Fibroblast of lung (primary cell): Measurements from ENCODE around the gene SNX15. TPM values are rescaled to one million over a fixed set of nuclear protein-coding genes. Genes with fewer than 3 reads are reported as not detected.

ENCODE experiments used
- DNase-seq, 2 donors: peaks; one replicate each; pipeline versions ENCODE4 v3.0.0 to v3.0.0-alpha.2; 2010; ENCODE audit warnings: low read depth in 2 of 2
- H2AFZ ChIP-seq: 2 replicates; pipeline ENCODE4 v1.5.1; 2012; ENCODE audit warnings: low read length, control low read depth, inconsistent platforms
- H3K27ac ChIP-seq: 2 replicates; pipeline ENCODE4 v1.5.1; 2011; ENCODE audit warnings: low read length, control low read depth; ENCODE audit not compliant: insufficient read depth
- H3K27me3 ChIP-seq: 2 replicates; pipeline ENCODE4 v1.5.1; 2011; ENCODE audit warnings: mild to moderate bottlenecking, low read length; ENCODE audit not compliant: control insufficient read depth, insufficient read depth
- H3K36me3 ChIP-seq: 2 replicates; pipeline ENCODE4 v1.5.1; 2011; ENCODE audit warnings: low read length; ENCODE audit not compliant: control insufficient read depth, insufficient read depth
- H3K4me1 ChIP-seq: 2 replicates; pipeline ENCODE4 v1.5.1; 2011; ENCODE audit warnings: low read length; ENCODE audit not compliant: control insufficient read depth, insufficient read depth; ENCODE audit errors: extremely low read depth
- H3K4me2 ChIP-seq: 2 replicates; pipeline ENCODE4 v1.5.1; 2011; ENCODE audit warnings: low read length, control low read depth; ENCODE audit not compliant: insufficient read depth; ENCODE audit errors: extremely low read depth
- H3K4me3 ChIP-seq, 4 experiments: fragments of 200-600 bp in 1 of 4; sonication (generic) in 1 of 4; replicated peaks in 1 of 4; 2 replicates each; pipeline ENCODE4 v1.5.1; 2011 to 2016; ENCODE audit warnings: low read length in 4 of 4, low read depth in 3 of 4, mild to moderate bottlenecking in 3 of 4, control low read depth in 2 of 4, inconsistent platforms in 1 of 4, mixed read lengths in 1 of 4; ENCODE audit not compliant: insufficient read depth in 1 of 4; ENCODE audit errors: control extremely low read depth in 1 of 4
- H3K79me2 ChIP-seq: 2 replicates; pipeline ENCODE4 v1.5.1; 2012; ENCODE audit warnings: mild to moderate bottlenecking, low read length, inconsistent platforms; ENCODE audit not compliant: control insufficient read depth, insufficient read depth
- H3K9ac ChIP-seq: 2 replicates; pipeline ENCODE4 v1.5.1; 2011; ENCODE audit warnings: mild to moderate bottlenecking, low read length, control low read depth; ENCODE audit not compliant: insufficient read depth
- H3K9me3 ChIP-seq: 2 replicates; pipeline ENCODE4 v1.5.1; 2012; ENCODE audit warnings: low read depth, low read length; ENCODE audit not compliant: control insufficient read depth, insufficient read depth
- H4K20me1 ChIP-seq: 2 replicates; pipeline ENCODE4 v1.5.1; 2011; ENCODE audit warnings: low read length; ENCODE audit not compliant: control insufficient read depth, insufficient read depth; ENCODE audit errors: extremely low read depth
- CTCF ChIP-seq, 2 donors: IDR thresholded peaks in 1 of 2; conservative IDR thresholded peaks in 1 of 2; 1 replicate in 1 of 2; 2 replicates in 1 of 2; pipeline ENCODE4 v1.5.1; 2011 to 2012; ENCODE audit warnings: low read length in 2 of 2, control low read depth in 1 of 2, inconsistent platforms in 1 of 2, low read depth in 1 of 2, mild to moderate bottlenecking in 1 of 2
- EZH2 ChIP-seq: IDR thresholded peaks from 2 replicates; pipeline ENCODE4 v1.5.1; 2012; ENCODE audit warnings: low read length, control low read depth, mild to moderate bottlenecking; ENCODE audit errors: missing control alignments
- polyA plus RNA-seq, 2 donors: library from polyadenylated mRNA; depleted of rRNA in 1 of 2; stranded (reverse) in 1 of 2; unstranded in 1 of 2; fragments of >200 nt; gene quantifications; 2 replicates each; pipeline ENCODE4 v1.2.1, GENCODE V29; 2011 to 2012; ENCODE audit warnings: missing spikeins in 1 of 2
- total RNA-seq: library from RNA; depleted of rRNA; stranded (reverse); fragments of >200 nt; gene quantifications from 2 replicates; pipeline ENCODE4 v1.2.1, GENCODE V29; 2014

SNX15 gene
- total and polyA plus RNA-seq, 2 donors (not counting 1 experiment from before 2014, with no cell fraction given) = 10.2 to 14.4 TPM

- H3K4me2 ChIP-seq = peak overlapping the region; percentile 89
- H3K4me1 ChIP-seq = no peaks in the 10 kb centered on the region
- TF ChIP-seq CTCF (conservative IDR thresholded peaks at IDR 0.05 in 1 of 2, IDR thresholded peaks at IDR 0.05 in 1 of 2; ENCODE audit: low read depth in 1 of 2, low read length in 2 of 2) = no peak
- TF ChIP-seq EZH2 = no peak
- H3K4me3 ChIP-seq = peak overlapping the region; percentile 28 to 59 (median 45)
- H3K79me2 ChIP-seq = no peaks in the 10 kb centered on the region
- no peak overlapping the region for H3K9ac ChIP-seq
- H4K20me1 ChIP-seq = no peaks in the 10 kb centered on the region
- no peaks in the 10 kb centered on the region for H3K9me3 ChIP-seq
- no peaks in the 10 kb centered on the region for H3K36me3 ChIP-seq
- DNase-seq = no peak
- H3K27me3 ChIP-seq = no peaks in the 10 kb centered on the region
- peak overlapping the region; percentile 17 for H3K27ac ChIP-seq
- H2AFZ ChIP-seq = peak overlapping the region; percentile 76
Observed at GRCh38 chr11:64996327-64996709, 30.9 kb upstream of the SNX15 start.

GRCh38 chr11:64996710-64997380 is 30.4 kb upstream of the SNX15 start, which contains the start of gene BATF2:
TSS of gene BATF2 (minus strand) at chr11:64996971. CDS start at chr11:64996914, 57 bp downstream.
- TF ChIP-seq EZH2 (no peak), CTCF (conservative IDR thresholded peaks at IDR 0.05 in 1 of 2, IDR thresholded peaks at IDR 0.05 in 1 of 2; ENCODE audit: low read depth in 1 of 2, low read length in 2 of 2) (peak; percentile 49 to 54)
- Histone ChIP-seq H3K4me1 (no peaks in the 10 kb centered on the region), H3K9ac (no peak within 1 kb of the TSS), H3K4me2 (peak within 1 kb of the TSS; percentile 89), H4K20me1 (no peaks in the 10 kb centered on the region), H3K27me3 (no peaks in the 10 kb centered on the region), H3K27ac (peak within 1 kb of the TSS; percentile 41), H3K4me3 (peak within 1 kb of the TSS; percentile 28 to 59 (median 45)), H3K79me2 (no peaks in the 10 kb centered on the region), H2AFZ (peak within 1 kb of the TSS; percentile 76), H3K9me3 (no peaks in the 10 kb centered on the region), H3K36me3 (no peaks in the 10 kb centered on the region)
- DNase-seq = peak; percentile 57 to 87

- no peak for DNase-seq
- TF ChIP-seq CTCF (conservative IDR thresholded peaks at IDR 0.05 in 1 of 2, IDR thresholded peaks at IDR 0.05 in 1 of 2; ENCODE audit: low read depth in 1 of 2, low read length in 2 of 2) (no peak), EZH2 (no peak)
- no peaks in the 10 kb centered on the region for H4K20me1 ChIP-seq
Observed at GRCh38 chr11:64998141-64998540, 29.1 kb upstream of the SNX15 start.

More at GRCh38 chr11:64998141-64998540, 29.1 kb upstream of the SNX15 start:
- no peaks in the 10 kb centered on the region for H3K36me3 ChIP-seq
- no peak overlapping the region for H3K27ac ChIP-seq
- no peaks in the 10 kb centered on the region for H3K27me3 ChIP-seq
- H3K9ac ChIP-seq = no peak overlapping the region
- no peaks in the 10 kb centered on the region for H3K79me2 ChIP-seq
- H3K4me2 ChIP-seq = no peak overlapping the region
- no peak overlapping the region for H3K4me3 ChIP-seq
- H2AFZ ChIP-seq = no peak overlapping the region
- no peaks in the 10 kb centered on the region for H3K4me1 ChIP-seq
- H3K9me3 ChIP-seq = no peaks in the 10 kb centered on the region
